Measurements from ENCODE around the gene LIAS.
A peak's percentile ranks its signal among the peaks of the same experiment; 100 is the strongest.

The LIAS gene

GRCh38 chr4:39458505-39459300, at the start of gene LIAS, which contains the start of gene RPL9 (continued):
- no peak for TF ChIP-seq ZNF148 (tag by site-specific recombination; IDR thresholded peaks at IDR 0.05; ENCODE audit: borderline replicate concordance)
- TF ChIP-seq ZNF610 (tag by site-specific recombination; IDR thresholded peaks at IDR 0.05; ENCODE audit: borderline replicate concordance): no peak; the same call in 1 of the 2 replicates
- no peak for TF ChIP-seq HIC1 (tag by site-specific recombination; IDR thresholded peaks at IDR 0.05)
- TF ChIP-seq ZNF624 (tag by site-specific recombination; IDR thresholded peaks at IDR 0.05): no peak
- no peak for TF ChIP-seq BCL11B (tag by site-specific recombination; IDR thresholded peaks at IDR 0.05; ENCODE audit: low read depth)
- TF ChIP-seq ZNF138 (tag by site-specific recombination; IDR thresholded peaks at IDR 0.05; ENCODE audit: borderline replicate concordance): no peak
- TF ChIP-seq ZNF175 (tag by site-specific recombination; IDR thresholded peaks at IDR 0.05): no peak
- TF ChIP-seq ZNF707 (tag by site-specific recombination; IDR thresholded peaks at IDR 0.05): no peak
- no peak for TF ChIP-seq ZNF114 (tag by site-specific recombination; IDR thresholded peaks at IDR 0.05)
- no peak for TF ChIP-seq ZNF112 (tag by site-specific recombination; IDR thresholded peaks at IDR 0.05)
- TF ChIP-seq ZBTB17 (tag by site-specific recombination; IDR thresholded peaks at IDR 0.05): peak; percentile 97
- TF ChIP-seq ZBTB48 (tag by site-specific recombination; IDR thresholded peaks at IDR 0.05): peak; percentile 91
- TF ChIP-seq ZNF239 (tag by site-specific recombination; IDR thresholded peaks at IDR 0.05): no peak
- TF ChIP-seq MZF1 (tag by site-specific recombination; IDR thresholded peaks at IDR 0.05; ENCODE audit: borderline replicate concordance): peak; percentile 64
- peak; percentile 42; the same call in 1 of the 2 replicates for TF ChIP-seq ZBTB8A (tag by site-specific recombination; IDR thresholded peaks at IDR 0.05)
- TF ChIP-seq ZNF639 (tag by site-specific recombination; IDR thresholded peaks at IDR 0.05): peak; percentile 20; the same call in 1 of the 2 replicates
- no peak for TF ChIP-seq CTCF (tag by site-specific recombination; IDR thresholded peaks at IDR 0.05)
- no peak for TF ChIP-seq ZNF555 (tag by site-specific recombination; conservative IDR thresholded peaks at IDR 0.05)
- peak; percentile 66 for TF ChIP-seq YY1 (tag by site-specific recombination; IDR thresholded peaks at IDR 0.05)
- TF ChIP-seq SP2 (tag by site-specific recombination; IDR thresholded peaks at IDR 0.05): peak; percentile 84
- no peak for TF ChIP-seq HOXD13 (CRISPR knock-in tag; IDR thresholded peaks at IDR 0.05; ENCODE audit: borderline replicate concordance)
- no peak for TF ChIP-seq ZNF223 (tag by site-specific recombination; IDR thresholded peaks at IDR 0.05)
- no peak for TF ChIP-seq ZEB2 (tag by site-specific recombination; IDR thresholded peaks at IDR 0.05)
- peak; percentile 30; the same call in 1 of the 2 replicates for TF ChIP-seq EGR2 (tag by site-specific recombination; IDR thresholded peaks at IDR 0.05; ENCODE audit: low read depth)
- TF ChIP-seq ZNF366 (tag by site-specific recombination; conservative IDR thresholded peaks at IDR 0.05): no peak
- no peak for TF ChIP-seq ZNF404 (tag by site-specific recombination; IDR thresholded peaks at IDR 0.05)
- TF ChIP-seq ZFP41 (tag by site-specific recombination; IDR thresholded peaks at IDR 0.05; ENCODE audit: borderline replicate concordance): no peak
- TF ChIP-seq ZNF174 (tag by site-specific recombination; IDR thresholded peaks at IDR 0.05): no peak
- no peak; the same call in 1 of the 2 replicates for TF ChIP-seq ZBTB44 (tag by site-specific recombination; IDR thresholded peaks at IDR 0.05)
- peak; percentile 76; the same call in 1 of the 2 replicates for TF ChIP-seq ZNF501 (tag by site-specific recombination; IDR thresholded peaks at IDR 0.05)
- no peak for TF ChIP-seq ZSCAN23 (tag by site-specific recombination; IDR thresholded peaks at IDR 0.05)
- no peak for TF ChIP-seq ZNF24 (tag by site-specific recombination; IDR thresholded peaks at IDR 0.05)
